Measurements from ENCODE around the gene SLC11A2. TPM values are rescaled to one million over a fixed set of nuclear protein-coding genes. Genes with fewer than 3 reads are reported as not detected.

Gene SLC11A2
- total and polyA plus RNA-seq, 9 of the 15 experiments (the other 6 are each of a cell fraction or from before 2014, with no cell fraction given) = 21.1 to 54.0 (median 32.9) TPM

GRCh38 chr12:51048661-51049251 is 22.6 kb upstream of the SLC11A2 start (continued):
- TF ChIP-seq UBTF (IDR thresholded peaks at IDR 0.05; ENCODE audit: borderline replicate concordance in 1 of 2, low read depth in 2 of 2, low read length in 2 of 2) = 0 out of 4 replicates have a peak, but pooled peaks of 1 of the 2 experiments have one; percentile 31
- TF ChIP-seq ZBTB26 (CRISPR knock-in tag; IDR thresholded peaks at IDR 0.05) = 0 out of 2 replicates have a peak, but pooled peaks have one; percentile 36
- peak in 1 of 2 experiments; percentile 14; a peak in 1 of 4 replicates for TF ChIP-seq TEAD1 (CRISPR knock-in tag; IDR thresholded peaks at IDR 0.05)
- TF ChIP-seq MBD1 (CRISPR knock-in tag; IDR thresholded peaks at IDR 0.05) = no peak
- TF ChIP-seq SMAD4 (CRISPR knock-in tag; conservative IDR thresholded peaks at IDR 0.05) = 0 out of 2 replicates have a peak, but pooled peaks have one; percentile 19
- no peak for TF ChIP-seq ZFX (CRISPR knock-in tag; IDR thresholded peaks at IDR 0.05)
- peak in 1 of 2 experiments; percentile 25 for TF ChIP-seq AFF1 (IDR thresholded peaks at IDR 0.05; ENCODE audit: low read depth in 1 of 2, partially characterized antibody in 2 of 2)
- 0 out of 2 replicates have a peak, but pooled peaks have one; percentile 47 for TF ChIP-seq HBP1 (CRISPR knock-in tag; IDR thresholded peaks at IDR 0.05)
- TF ChIP-seq BCLAF1 (IDR thresholded peaks at IDR 0.05; ENCODE audit: borderline replicate concordance in 1 of 2, control insufficient read depth in 1 of 2, low read depth in 2 of 2, low read length in 1 of 2) = peak in 1 of 2 experiments; percentile 32; a peak in 1 of 4 replicates
- 0 out of 2 replicates have a peak, but pooled peaks have one; percentile 27 for TF ChIP-seq ZNF134 (CRISPR knock-in tag; conservative IDR thresholded peaks at IDR 0.05)
